ENCODE data around the gene PLEKHB2.

GRCh38 chr2:131063501-131064283 is 41.4 kb upstream of the PLEKHB2 start:
- TF ChIP-seq CTCF (IDR thresholded peaks at IDR 0.05) (no peak), EZH2 (IDR thresholded peaks at IDR 0.05; ENCODE audit: borderline replicate concordance, insufficient read depth, low read depth, low read length, poor library complexity, severe bottlenecking) (no peak)

Data from B cell (primary cell).